ENCODE data around the gene PSMA4. TPM values are rescaled to one million over a fixed set of nuclear protein-coding genes. Genes with fewer than 3 reads are reported as not detected.
A peak's percentile ranks its signal among the peaks of the same experiment; 100 is the strongest.

PSMA4 gene
- total RNA-seq = 10 to 100 TPM; 66.2 to 97.5 TPM

- DNase-seq (ENCODE audit: low spot score) (peak; percentile 80), ATAC-seq (ENCODE audit: insufficient number of reproducible peaks, low FRiP score, low read depth) (peak; percentile 95)
- peak within 1 kb of the TSS; percentile 97 for H3K4me3 ChIP-seq
- peak within 1 kb of the TSS; percentile 88 to 96 for H3K27ac ChIP-seq
- peaks cover 17 to 28% of the 10 kb centered on the region in 2 donors for H3K4me1 ChIP-seq (ENCODE audit: control insufficient read depth in 1 of 2, low read depth in 2 of 2)
- H3K9me3 ChIP-seq = no peaks in the 10 kb centered on the region
- no peaks in the 10 kb centered on the region for H3K27me3 ChIP-seq (replicated peaks; ENCODE audit: insufficient read depth)
- peaks cover 13% of the 10 kb centered on the region for H3K36me3 ChIP-seq
- TF ChIP-seq, protein P1, sequence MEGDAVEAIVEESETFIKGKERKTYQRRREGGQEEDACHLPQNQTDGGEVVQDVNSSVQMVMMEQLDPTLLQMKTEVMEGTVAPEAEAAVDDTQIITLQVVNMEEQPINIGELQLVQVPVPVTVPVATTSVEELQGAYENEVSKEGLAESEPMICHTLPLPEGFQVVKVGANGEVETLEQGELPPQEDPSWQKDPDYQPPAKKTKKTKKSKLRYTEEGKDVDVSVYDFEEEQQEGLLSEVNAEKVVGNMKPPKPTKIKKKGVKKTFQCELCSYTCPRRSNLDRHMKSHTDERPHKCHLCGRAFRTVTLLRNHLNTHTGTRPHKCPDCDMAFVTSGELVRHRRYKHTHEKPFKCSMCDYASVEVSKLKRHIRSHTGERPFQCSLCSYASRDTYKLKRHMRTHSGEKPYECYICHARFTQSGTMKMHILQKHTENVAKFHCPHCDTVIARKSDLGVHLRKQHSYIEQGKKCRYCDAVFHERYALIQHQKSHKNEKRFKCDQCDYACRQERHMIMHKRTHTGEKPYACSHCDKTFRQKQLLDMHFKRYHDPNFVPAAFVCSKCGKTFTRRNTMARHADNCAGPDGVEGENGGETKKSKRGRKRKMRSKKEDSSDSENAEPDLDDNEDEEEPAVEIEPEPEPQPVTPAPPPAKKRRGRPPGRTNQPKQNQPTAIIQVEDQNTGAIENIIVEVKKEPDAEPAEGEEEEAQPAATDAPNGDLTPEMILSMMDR (IDR thresholded peaks at IDR 0.05) = peak; percentile 18
Observed at GRCh38 chr15:78540141-78540870, at the start of gene PSMA4. TSS of gene PSMA4 (plus strand) at chr15:78540444. CDS start at chr15:78541928, 1,484 bp downstream.

- H3K27ac ChIP-seq = no peak overlapping the region
- no peaks in the 10 kb centered on the region for H3K9me3 ChIP-seq
- H3K4me3 ChIP-seq = no peak overlapping the region
- TF ChIP-seq, protein P1 (IDR thresholded peaks at IDR 0.05) = no peak
- no peak for ATAC-seq (ENCODE audit: insufficient number of reproducible peaks, low FRiP score, low read depth)
- no peaks in the 10 kb centered on the region for H3K27me3 ChIP-seq (replicated peaks; ENCODE audit: insufficient read depth)
- DNase-seq (ENCODE audit: low spot score) = no peak
- no peaks in the 10 kb centered on the region for H3K4me1 ChIP-seq (ENCODE audit: control insufficient read depth in 1 of 2, low read depth in 2 of 2)
- peaks cover 33% of the 10 kb centered on the region for H3K36me3 ChIP-seq
Observed at GRCh38 chr15:78492872-78493271, 47.4 kb upstream of the PSMA4 start.

DNA sequence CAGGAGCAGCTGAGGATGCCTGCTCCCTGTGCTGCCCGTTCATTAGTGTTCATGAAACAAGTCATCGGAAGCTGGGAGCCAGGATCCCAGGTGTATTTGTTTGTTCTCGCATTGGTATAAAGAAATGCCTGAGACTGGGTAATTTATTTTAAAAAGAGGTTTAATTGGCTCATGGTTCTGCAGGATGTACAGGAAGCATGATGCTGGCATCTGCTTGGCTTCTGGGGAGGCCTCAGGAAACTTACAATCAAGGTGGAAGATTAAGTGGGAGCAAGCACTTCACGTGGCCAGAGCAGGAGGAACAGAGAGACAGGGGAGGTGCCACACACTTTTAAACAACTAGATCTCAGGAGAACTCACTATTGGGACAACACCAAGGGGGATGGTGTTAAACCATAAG lies 38.4 kb upstream of the PSMA4 start:
- H3K27ac ChIP-seq = no peak overlapping the region
- H3K9me3 ChIP-seq = no peaks in the 10 kb centered on the region
- no peak for ATAC-seq (ENCODE audit: insufficient number of reproducible peaks, low FRiP score, low read depth)
- H3K4me3 ChIP-seq = no peak overlapping the region
- H3K27me3 ChIP-seq (replicated peaks; ENCODE audit: insufficient read depth) = no peaks in the 10 kb centered on the region
- H3K4me1 ChIP-seq (ENCODE audit: control insufficient read depth in 1 of 2, low read depth in 2 of 2) = peaks cover 0 to 4% of the 10 kb centered on the region in 2 donors
- no peak for DNase-seq (ENCODE audit: low spot score)
- peaks cover 7% of the 10 kb centered on the region for H3K36me3 ChIP-seq
- TF ChIP-seq, protein P1 (IDR thresholded peaks at IDR 0.05) = no peak

DNA sequence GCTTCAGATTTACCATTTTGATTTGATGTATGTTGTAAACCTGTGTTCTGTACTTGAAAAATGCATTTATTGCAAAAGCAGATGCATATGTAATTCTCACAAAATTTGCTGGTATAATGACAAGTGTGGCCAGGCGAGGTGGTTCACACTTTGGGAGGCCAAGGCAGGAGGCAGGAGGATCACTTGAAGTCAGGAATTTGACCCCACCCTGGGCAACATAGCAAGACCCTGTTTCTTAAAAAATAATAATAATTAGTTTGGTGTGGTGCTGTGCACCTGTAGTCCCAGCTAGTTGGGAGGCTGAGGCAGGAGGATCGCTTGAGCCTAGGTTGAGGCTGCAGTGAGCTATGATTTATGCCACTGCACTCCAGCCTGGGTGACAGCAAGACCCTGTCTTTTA lies 37.6 kb upstream of the PSMA4 start:
- no peaks in the 10 kb centered on the region for H3K27me3 ChIP-seq (replicated peaks; ENCODE audit: insufficient read depth)
- TF ChIP-seq, protein P1 (IDR thresholded peaks at IDR 0.05) = no peak
- no peak for ATAC-seq (ENCODE audit: insufficient number of reproducible peaks, low FRiP score, low read depth)
- H3K27ac ChIP-seq = no peak overlapping the region
- H3K36me3 ChIP-seq = peaks cover 5% of the 10 kb centered on the region
- no peak for DNase-seq (ENCODE audit: low spot score)
- no peaks in the 10 kb centered on the region for H3K9me3 ChIP-seq
- no peak overlapping the region for H3K4me3 ChIP-seq
- H3K4me1 ChIP-seq (ENCODE audit: control insufficient read depth in 1 of 2, low read depth in 2 of 2) = peaks cover 0 to 5% of the 10 kb centered on the region in 2 donors

DNA sequence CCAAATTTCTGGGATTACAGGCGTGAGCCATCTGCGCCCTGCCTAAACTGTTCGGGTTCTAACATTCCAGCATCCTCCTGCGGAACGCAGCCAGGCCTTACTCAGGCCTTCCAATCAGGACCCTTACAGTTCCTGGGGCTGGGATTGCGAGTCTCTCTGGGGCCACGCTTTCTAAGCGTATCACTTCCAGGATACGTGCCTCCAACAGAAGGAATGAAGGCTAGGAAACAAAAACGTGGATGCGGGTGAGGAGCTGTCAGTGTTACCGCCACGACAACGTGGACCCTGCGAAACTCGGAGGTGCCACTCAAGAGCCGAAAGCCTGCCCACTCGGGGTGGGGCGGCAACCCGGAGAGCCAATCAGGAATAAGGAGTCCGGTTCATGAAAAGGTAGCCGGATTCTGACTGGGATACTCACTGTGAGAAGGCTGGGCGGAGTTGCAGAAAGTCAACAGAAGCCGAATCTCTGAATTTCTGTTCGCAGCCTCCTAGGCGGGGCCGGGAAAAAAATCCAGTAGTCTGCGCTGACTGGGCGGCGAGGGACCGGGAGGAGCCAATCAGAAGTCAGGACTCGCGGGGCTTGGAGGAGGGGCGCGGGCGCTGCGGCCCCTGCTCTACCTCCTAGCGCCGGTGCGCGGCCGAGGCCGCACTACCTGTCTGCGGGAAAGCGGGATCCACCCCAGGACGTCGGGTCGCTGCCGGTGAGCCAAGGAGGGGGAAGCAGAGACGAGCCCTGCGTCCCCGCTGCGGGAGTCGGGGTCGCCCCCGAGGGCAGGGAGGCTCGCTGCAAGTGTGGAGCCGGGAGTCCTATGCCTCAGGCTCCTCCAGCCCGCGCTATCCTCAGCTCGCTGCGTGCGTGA lies 33.0 kb upstream of the PSMA4 start, which contains the start of gene HYKK:
Gene HYKK (plus strand): TSS at position 607 of the 860 bp plus-strand sequence. CDS start 5,512 bp downstream, outside the sequence.
- Histone ChIP-seq H3K27me3 (replicated peaks; ENCODE audit: insufficient read depth) (no peaks in the 10 kb centered on the region), H3K36me3 (no peaks in the 10 kb centered on the region), H3K4me3 (peak within 1 kb of the TSS; percentile 99), H3K27ac (peak within 1 kb of the TSS; percentile 45 to 64), H3K4me1 (ENCODE audit: control insufficient read depth in 1 of 2, low read depth in 2 of 2) (peaks cover 4 to 15% of the 10 kb centered on the region in 2 donors), H3K9me3 (no peaks in the 10 kb centered on the region)
- TF ChIP-seq, protein P1 (IDR thresholded peaks at IDR 0.05) = peak; percentile 35
- ATAC-seq (ENCODE audit: insufficient number of reproducible peaks, low FRiP score, low read depth) = peak; percentile 97
- peak; percentile 79 for DNase-seq (ENCODE audit: low spot score)

All from thoracic aorta (tissue), 2 donors.